Measurements from ENCODE around the gene ZRANB1. TPM values are rescaled to one million over a fixed set of nuclear protein-coding genes. Genes with fewer than 3 reads are reported as not detected.

The ZRANB1 gene
- total RNA-seq, 2 experiments from 2014 or later, result 21.2 to 22.2 TPM

- ChIA-PET POLR2A (no interaction called here), CTCF (no interaction called here)
- Mint-ChIP-seq H3K9me3 (no peaks in the 10 kb centered on the region), H3K27me3 (no peaks in the 10 kb centered on the region), H3K4me1 (ENCODE audit: low read depth) (peaks cover 58% of the 10 kb centered on the region), H3K4me3 (peak overlapping the region; percentile 63), H3K27ac (peak overlapping the region; percentile 10), H3K36me3 (ENCODE audit: low read depth) (peaks cover 32% of the 10 kb centered on the region)
- no peak for TF ChIP-seq CTCF (IDR thresholded peaks at IDR 0.05)
- no peak overlapping the region for H3K27ac ChIP-seq (ENCODE audit: low read depth in 1 of 2, low read length in 2 of 2)
- no peaks in the 10 kb centered on the region for H3K27me3 ChIP-seq (ENCODE audit: control insufficient read depth in 1 of 2, insufficient read depth in 2 of 2, low read length in 2 of 2)
- no peak overlapping the region for H3K4me3 ChIP-seq (ENCODE audit: low read length)
- no peaks in the 10 kb centered on the region for H3K36me3 ChIP-seq (ENCODE audit: insufficient read depth, low read length)
- intact Hi-C loops (cut with DNase I, micrococcal nuclease), result no loop called here
- H3K9me3 ChIP-seq (ENCODE audit: control insufficient read depth in 1 of 2, insufficient read depth in 1 of 2, low read length in 2 of 2), result no peaks in the 10 kb centered on the region
- DNase-seq (no peak), ATAC-seq (ENCODE audit: poor library complexity) (no peak)
- H3K4me1 ChIP-seq (ENCODE audit: insufficient read depth, low read length), result peaks cover 15% of the 10 kb centered on the region
Measured at GRCh38 chr10:124921261-124921660, 20.7 kb upstream of the ZRANB1 start.

GRCh38 chr10:124923684-124924083, 18.2 kb upstream of the ZRANB1 start:
- ATAC-seq (ENCODE audit: poor library complexity) (no peak), DNase-seq (no peak)
- peaks cover 8% of the 10 kb centered on the region for H3K36me3 ChIP-seq (ENCODE audit: insufficient read depth, low read length)
- POLR2A ChIA-PET, result interaction anchor here (0.6 kb wide), 1 partner anchor 34 kb away, joined by 4 read pairs; no protein-coding TSS in a partner anchor
- CTCF ChIA-PET, result no interaction called here
- Mint-ChIP-seq H3K4me1 (ENCODE audit: low read depth) (peaks cover 58% of the 10 kb centered on the region), H3K9me3 (no peaks in the 10 kb centered on the region), H3K27ac (no peak overlapping the region), H3K4me3 (no peak overlapping the region), H3K27me3 (no peaks in the 10 kb centered on the region), H3K36me3 (ENCODE audit: low read depth) (peaks cover 41% of the 10 kb centered on the region)
- no peak for TF ChIP-seq CTCF (IDR thresholded peaks at IDR 0.05)
- H3K9me3 ChIP-seq (ENCODE audit: control insufficient read depth in 1 of 2, insufficient read depth in 1 of 2, low read length in 2 of 2), result no peaks in the 10 kb centered on the region
- intact Hi-C loops (cut with DNase I, micrococcal nuclease), result no loop called here
- no peaks in the 10 kb centered on the region for H3K27me3 ChIP-seq (ENCODE audit: control insufficient read depth in 1 of 2, insufficient read depth in 2 of 2, low read length in 2 of 2)
- H3K27ac ChIP-seq (ENCODE audit: low read depth in 1 of 2, low read length in 2 of 2), result no peak overlapping the region
- H3K4me1 ChIP-seq (ENCODE audit: insufficient read depth, low read length), result peaks cover 7% of the 10 kb centered on the region
- no peak overlapping the region for H3K4me3 ChIP-seq (ENCODE audit: low read length)

GRCh38 chr10:124926548-124926947, 15.4 kb upstream of the ZRANB1 start:
- H3K4me1 ChIP-seq (ENCODE audit: insufficient read depth, low read length), result peaks cover 3% of the 10 kb centered on the region
- H3K9me3 ChIP-seq (ENCODE audit: control insufficient read depth in 1 of 2, insufficient read depth in 1 of 2, low read length in 2 of 2), result no peaks in the 10 kb centered on the region
- intact Hi-C loops (cut with DNase I, micrococcal nuclease), result loop anchor here in 1 of 2 experiments (5.0 kb wide), 1 partner anchor 56 kb away; no protein-coding TSS in a partner anchor
- no peak overlapping the region for H3K27ac ChIP-seq (ENCODE audit: low read depth in 1 of 2, low read length in 2 of 2)
- H3K4me3 Mint-ChIP-seq, result no peak overlapping the region
- ChIA-PET CTCF (interaction anchor here (0.9 kb wide), 1 partner anchor 10 kb away, joined by 4 read pairs; no protein-coding TSS in a partner anchor), POLR2A (interaction anchor here (1.4 kb wide), 2 partner anchors 9 to 10 kb away, joined by 5 read pairs; no protein-coding TSS in a partner anchor)
- ATAC-seq (ENCODE audit: poor library complexity) (no peak), DNase-seq (no peak)
- H3K27ac Mint-ChIP-seq, result no peak overlapping the region
- H3K27me3 ChIP-seq (ENCODE audit: control insufficient read depth in 1 of 2, insufficient read depth in 2 of 2, low read length in 2 of 2), result no peaks in the 10 kb centered on the region
- no peaks in the 10 kb centered on the region for H3K9me3 Mint-ChIP-seq
- peaks cover 56% of the 10 kb centered on the region for H3K36me3 Mint-ChIP-seq (ENCODE audit: low read depth)
- H3K4me3 ChIP-seq (ENCODE audit: low read length), result no peak overlapping the region
- H3K4me1 Mint-ChIP-seq (ENCODE audit: low read depth), result peaks cover 39% of the 10 kb centered on the region
- no peaks in the 10 kb centered on the region for H3K27me3 Mint-ChIP-seq
- no peak for TF ChIP-seq CTCF (IDR thresholded peaks at IDR 0.05)
- H3K36me3 ChIP-seq (ENCODE audit: insufficient read depth, low read length), result peaks cover 8% of the 10 kb centered on the region
